BLaER1 treated with 17β-estradiol and CSF1 and Interleukin-3, amounts not matched to agents 10 nM and 100 nM (cell line): ENCODE results near the gene TMEM150C.

ENCODE experiments used
- H3K27ac ChIP-seq, 11 experiments: shearing (Covaris generic); formaldehyde crosslinking; 2 replicates each; pipeline ENCODE4 v1.8.1; 2022
- H3K27me3 ChIP-seq, 11 experiments: shearing (Covaris generic); formaldehyde crosslinking; 2 replicates each; pipeline ENCODE4 v1.8.1; 2022
- H3K36me3 ChIP-seq, 11 experiments: shearing (Covaris generic); formaldehyde crosslinking; 2 replicates each; pipeline ENCODE4 v1.8.1; 2022
- H3K4me1 ChIP-seq, 10 experiments: shearing (Covaris generic); formaldehyde crosslinking; 2 replicates each; pipeline ENCODE4 v1.8.1; 2022
- H3K4me2 ChIP-seq, 11 experiments: shearing (Covaris generic); formaldehyde crosslinking; 2 replicates each; pipeline ENCODE4 v1.8.1; 2022
- H3K4me3 ChIP-seq, 10 experiments: shearing (Covaris generic); formaldehyde crosslinking; 2 replicates each; pipeline ENCODE4 v1.8.1; 2022
- H3K9ac ChIP-seq, 11 experiments: shearing (Covaris generic); formaldehyde crosslinking; 2 replicates each; pipeline ENCODE4 v1.8.1; 2022
- H3K9me3 ChIP-seq, 11 experiments: shearing (Covaris generic); formaldehyde crosslinking; replicated peaks in 1 of 11; 2 replicates each; pipeline ENCODE4 v1.8.1; 2022
- H4K20me1 ChIP-seq, 11 experiments: shearing (Covaris generic); formaldehyde crosslinking; 2 replicates each; pipeline ENCODE4 v1.8.1; 2022
- Cebpa-rat ChIP-seq, 11 experiments: shearing (Covaris generic); IDR thresholded peaks; 2 replicates each; pipeline ENCODE4 v1.8.1; 2022

Gene TMEM150C

DNA sequence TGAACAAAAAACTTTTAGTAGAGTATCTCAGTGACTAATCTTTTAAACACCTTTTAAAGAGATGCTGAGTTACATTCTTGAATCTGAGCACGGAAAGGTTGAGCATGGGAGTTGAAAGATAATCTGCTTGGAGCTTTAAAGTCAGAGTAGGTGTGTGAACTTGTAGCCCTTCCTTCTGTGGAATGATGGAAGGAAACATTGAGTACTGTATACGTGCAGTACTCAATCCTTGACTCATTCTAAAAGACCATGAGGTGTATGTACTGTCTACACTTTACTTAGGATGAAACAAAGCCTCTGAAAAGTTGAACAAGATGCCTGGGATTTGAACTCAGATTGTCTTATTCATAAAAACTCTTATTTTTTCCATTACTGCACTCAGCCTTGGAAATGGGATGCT lies 128.0 kb downstream of the TMEM150C start:
- Histone ChIP-seq H3K36me3 (peaks cover 16 to 66% (median 58%) of the 10 kb centered on the region in 11 experiments), H3K4me3 (no peak overlapping the region), H3K27me3 (no peaks in the 10 kb centered on the region), H3K9me3 (peaks cover 0 to 7% (median 0%) of the 10 kb centered on the region in 11 experiments; a peak in 2 of 22 replicates), H4K20me1 (peaks cover 58 to 84% (median 81%) of the 10 kb centered on the region in 11 experiments; a peak in 21 of 22 replicates), H3K4me1 (peaks cover 17 to 39% (median 32%) of the 10 kb centered on the region in 10 experiments), H3K27ac (no peak overlapping the region), H3K4me2 (peak overlapping the region in 4 of 11 experiments; percentile 4 to 92 (median 14); a peak in 5 of 22 replicates), H3K9ac (no peak overlapping the region)
- TF ChIP-seq Cebpa-rat (IDR thresholded peaks at IDR 0.05): no peak
